Measurements from ENCODE around the gene NUP98.

DNA sequence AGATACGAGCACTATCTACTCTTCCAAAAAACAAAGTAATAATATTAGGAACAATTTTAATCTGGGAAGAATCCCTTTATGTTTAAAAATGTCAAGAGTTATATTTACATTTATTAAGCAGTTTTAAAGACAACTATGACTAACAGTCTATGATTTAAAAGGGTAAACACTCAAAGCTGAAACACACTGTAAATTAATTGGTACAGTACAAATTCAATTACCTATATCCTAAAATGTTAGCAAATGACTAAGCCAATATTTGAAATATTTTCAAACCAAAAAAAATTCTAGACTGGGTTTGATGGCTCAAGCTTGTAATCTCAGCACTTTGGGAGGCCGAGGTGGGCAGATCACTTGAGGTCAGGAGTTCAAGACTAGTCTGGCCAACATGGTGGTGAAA, 90.2 kb downstream of the NUP98 start:
- TF ChIP-seq, protein P1, sequence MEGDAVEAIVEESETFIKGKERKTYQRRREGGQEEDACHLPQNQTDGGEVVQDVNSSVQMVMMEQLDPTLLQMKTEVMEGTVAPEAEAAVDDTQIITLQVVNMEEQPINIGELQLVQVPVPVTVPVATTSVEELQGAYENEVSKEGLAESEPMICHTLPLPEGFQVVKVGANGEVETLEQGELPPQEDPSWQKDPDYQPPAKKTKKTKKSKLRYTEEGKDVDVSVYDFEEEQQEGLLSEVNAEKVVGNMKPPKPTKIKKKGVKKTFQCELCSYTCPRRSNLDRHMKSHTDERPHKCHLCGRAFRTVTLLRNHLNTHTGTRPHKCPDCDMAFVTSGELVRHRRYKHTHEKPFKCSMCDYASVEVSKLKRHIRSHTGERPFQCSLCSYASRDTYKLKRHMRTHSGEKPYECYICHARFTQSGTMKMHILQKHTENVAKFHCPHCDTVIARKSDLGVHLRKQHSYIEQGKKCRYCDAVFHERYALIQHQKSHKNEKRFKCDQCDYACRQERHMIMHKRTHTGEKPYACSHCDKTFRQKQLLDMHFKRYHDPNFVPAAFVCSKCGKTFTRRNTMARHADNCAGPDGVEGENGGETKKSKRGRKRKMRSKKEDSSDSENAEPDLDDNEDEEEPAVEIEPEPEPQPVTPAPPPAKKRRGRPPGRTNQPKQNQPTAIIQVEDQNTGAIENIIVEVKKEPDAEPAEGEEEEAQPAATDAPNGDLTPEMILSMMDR (IDR thresholded peaks at IDR 0.05; ENCODE audit: borderline replicate concordance, extremely low read depth, low read length, poor library complexity, severe bottlenecking), result no peak
- no peak for TF ChIP-seq EZH2 (IDR thresholded peaks at IDR 0.05; ENCODE audit: borderline replicate concordance, low read depth, low read length, severe bottlenecking)

All from DND-41 (cell line).